Amygdala (tissue), 56 donors: Measurements from ENCODE around the gene TMC1.
A peak's percentile ranks its signal among the peaks of the same experiment; 100 is the strongest.
"Not testable (repeated sequence)": the region's sequence is repeated elsewhere in the genome, so short reads cannot be mapped to it uniquely, and the experiment has no call there.

Experiments
- DNase-seq, 56 donors: peaks; one replicate each; lab custom pipeline; 2025; lab: John Stamatoyannopoulos, UW

The TMC1 gene

DNA sequence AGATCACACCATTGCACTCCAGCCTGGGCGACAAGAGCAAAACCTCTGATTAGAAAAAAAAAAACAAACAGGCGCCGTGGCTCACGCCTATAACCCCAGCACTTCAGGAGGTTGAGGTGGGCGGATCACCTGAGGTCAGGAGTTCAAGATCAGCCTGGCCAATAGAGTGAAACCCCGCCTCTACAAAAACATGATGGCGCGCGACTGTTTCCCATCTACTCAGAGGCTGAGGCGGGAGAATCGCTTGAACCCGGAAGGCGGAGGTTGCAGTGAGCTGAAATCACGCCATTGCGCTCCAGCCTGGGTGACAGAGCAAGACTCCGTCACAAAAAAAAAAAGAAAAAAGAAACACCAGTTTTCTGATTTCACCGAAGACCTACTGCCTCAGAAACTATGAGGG, at the start of gene TMC1:
TSS of gene TMC1 (plus strand) at position 193 of the 400 bp plus-strand sequence. CDS start 127,041 bp downstream, outside the sequence.
- not testable (repeated sequence) for DNase-seq

DNA sequence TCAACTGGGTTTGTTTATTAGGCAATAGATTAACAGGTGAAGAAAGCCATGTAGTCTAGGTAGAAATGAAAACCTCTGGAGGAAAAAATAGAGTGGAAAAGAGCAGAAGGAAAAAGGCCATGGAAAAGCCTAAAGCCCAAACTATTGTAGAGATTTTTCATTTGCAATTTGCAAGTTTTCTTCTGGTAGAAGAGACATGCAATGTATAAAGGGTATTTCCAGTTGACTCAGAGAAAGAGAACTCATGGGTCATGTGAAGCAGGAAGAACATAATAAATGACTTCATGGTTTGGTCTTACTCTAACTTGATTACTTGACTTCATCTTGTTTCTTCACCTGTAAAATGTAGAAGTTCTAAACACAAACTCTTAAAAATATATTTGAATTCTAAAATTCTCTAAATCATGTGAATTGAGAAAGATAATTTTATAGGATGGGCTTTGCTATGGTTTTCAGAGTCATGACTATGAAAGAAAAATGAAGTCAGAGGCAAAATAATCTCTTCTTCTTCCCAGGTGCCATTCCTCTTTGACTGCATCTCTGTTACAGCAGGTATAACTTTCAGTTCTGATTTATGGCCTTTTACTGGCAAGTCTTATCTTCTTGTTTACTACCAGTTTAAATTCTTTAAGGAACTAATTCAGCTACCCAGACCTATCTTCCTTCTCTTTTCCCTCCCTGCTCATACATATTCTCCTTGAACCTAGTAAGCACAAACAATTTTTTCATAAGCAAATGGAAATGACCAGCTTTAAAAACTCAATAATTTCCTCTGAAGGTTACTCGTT, 47.7 kb upstream of the TMC1 start:
- DNase-seq, result no peak

DNA sequence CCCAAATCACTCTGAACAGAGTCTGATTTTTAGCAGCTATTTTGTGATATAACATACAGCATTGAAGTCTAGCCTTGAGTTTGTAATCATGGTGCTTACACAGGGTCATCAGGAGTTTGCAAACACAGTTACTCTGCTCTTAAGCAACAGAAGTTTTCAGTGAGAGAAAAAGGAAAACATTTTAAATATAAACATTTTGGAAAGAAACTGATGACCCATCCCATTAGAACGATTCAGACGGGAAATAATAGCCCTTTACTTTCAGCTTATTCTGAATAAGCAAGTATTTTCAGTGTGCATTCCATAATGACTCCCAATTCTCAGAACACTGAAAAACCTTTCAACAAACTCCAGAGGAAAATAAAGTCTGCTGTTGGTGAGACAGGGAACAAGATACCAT, 46.7 kb upstream of the TMC1 start:
- DNase-seq, result no peak

DNA sequence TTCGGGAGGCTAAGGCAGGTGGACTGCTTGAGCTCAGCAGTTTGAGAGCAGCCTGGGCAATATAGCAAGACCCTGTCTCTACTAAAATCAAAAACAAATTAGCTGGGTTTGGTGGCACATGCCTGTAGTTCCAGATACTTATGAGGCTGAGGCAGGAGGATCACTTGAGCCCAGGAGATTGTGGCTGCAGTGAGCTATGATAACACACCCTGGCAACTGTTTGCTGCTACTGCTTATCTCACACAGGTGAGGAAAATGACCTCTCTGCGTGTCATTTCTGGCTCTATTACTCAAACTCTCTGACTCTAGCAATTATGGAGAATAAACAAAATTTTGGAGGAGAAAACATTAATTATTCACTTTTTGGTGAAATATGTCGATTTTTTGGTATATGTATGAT, 45.3 kb upstream of the TMC1 start:
- no peak for DNase-seq

DNA sequence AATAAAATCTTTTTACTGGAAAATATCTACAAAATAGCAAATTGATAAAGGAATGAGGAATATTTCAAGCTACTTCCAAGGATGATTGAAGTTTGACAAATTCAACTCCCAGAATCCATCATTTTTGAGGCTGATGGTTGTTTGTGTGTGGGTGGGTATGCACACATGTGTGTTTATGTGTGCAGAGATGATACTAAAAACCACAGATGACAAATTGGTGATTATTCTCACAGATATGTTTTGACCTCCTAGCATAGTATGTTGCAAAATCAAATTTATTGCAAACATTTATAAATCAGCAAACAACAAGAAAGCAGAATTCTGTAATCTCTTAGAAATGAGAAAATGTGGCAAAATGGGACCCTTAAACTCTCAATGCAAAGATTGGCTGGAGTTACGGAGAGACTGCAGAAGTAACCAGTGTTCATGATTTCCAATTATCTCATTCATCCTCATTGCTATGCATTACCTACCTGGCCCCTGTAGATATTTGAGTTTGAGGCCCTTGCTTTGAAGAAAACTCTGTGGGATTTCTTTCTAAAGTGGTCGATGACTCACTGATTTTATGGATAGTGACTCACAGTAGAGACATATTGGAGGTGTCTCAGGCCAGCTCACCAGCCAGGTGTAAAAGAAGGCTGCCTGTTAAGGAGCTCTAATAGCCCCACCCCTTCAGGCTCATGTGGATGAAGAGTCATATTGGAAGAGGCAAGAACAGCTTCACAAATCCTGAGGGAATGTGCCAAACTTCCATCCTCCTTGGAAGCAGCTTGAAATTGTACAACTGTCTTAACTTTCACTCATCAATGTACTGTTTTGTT, 44.6 kb upstream of the TMC1 start:
- no peak for DNase-seq

DNA sequence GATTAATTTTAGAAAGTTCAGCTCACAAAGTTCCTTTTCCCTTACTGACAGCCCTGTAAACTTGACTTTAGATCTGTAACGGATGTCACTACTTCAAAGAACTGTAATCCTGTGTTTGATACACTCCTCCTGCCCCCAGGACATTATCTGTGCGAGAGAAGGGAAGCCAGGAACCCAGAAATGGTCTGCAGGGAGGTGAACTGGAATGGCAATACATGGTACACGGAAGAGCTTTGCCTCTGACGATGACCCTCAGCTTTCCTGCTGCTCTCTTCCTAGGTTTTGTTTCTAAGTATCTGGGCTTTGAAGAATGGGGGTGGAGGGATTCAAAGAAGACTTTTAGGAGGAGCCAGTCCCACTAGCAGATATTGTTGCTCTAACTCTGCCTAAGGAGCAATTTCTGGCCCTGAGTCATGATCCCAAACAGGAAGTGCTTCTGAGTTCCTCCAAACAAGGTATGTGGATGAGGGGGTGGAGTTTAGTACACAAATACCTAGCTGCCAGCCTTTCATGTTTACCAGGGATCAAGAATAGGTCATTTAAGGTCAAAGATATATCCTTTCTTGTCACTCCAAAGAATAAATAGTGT, 43.4 kb upstream of the TMC1 start:
- no peak for DNase-seq

DNA sequence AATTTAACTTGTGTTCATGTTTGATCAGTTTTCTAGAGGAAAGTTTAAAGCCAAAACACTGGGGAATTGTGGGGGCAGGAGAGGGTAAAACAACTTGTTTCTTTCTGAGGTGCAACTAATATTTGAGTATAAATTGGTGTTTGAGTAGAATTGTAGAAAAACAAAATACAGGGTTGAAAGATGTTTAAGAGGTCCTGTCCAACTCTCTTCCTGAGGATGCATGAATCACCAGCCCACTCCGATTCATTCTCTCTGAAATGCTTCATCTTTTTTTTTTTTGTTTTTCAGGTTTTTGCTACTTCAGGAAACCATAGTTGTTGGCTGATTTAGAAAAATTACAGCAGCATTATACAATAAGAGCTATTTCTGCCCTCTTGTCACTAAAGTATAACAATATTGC, 42.4 kb upstream of the TMC1 start:
- DNase-seq, result no peak

DNA sequence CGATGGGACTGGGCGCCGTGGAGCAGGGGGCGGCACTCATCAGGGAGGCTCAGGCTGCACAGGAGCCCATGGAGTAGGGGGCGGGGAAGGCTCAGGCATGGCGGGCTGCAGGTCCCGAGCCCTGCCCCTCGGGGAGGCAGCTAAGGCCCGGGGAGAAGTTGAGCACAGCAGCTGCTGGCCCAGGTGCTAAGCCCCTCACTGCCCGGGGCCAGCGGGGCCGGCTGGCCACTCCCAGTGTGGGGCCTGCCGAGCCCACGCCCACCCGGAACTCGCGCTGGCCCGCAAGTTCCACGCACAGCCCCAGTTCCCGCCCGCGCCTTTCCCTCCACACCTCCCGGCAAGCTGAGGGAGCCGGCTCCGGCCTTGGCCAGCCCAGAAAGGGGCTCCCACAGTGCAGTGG, 41.1 kb upstream of the TMC1 start:
- not testable (repeated sequence) for DNase-seq

DNA sequence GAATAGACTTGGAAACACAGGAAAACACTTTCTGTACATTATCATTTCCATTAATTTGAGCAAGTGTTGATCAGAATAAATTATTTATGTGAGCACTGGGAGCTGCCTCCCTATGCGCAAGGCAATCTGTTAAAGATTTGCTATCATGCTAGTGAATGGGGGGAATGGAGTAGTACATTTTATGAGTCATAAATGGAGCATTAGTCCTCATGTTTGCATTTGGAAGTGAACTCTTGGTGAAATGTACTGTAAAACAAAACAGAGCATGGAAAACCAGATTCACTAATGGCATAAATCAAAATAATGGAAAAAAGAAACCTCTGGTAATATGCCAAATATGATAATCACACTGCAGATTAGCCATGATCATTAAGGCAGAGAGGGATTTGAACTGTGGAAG, 40.5 kb upstream of the TMC1 start:
- no peak for DNase-seq

DNA sequence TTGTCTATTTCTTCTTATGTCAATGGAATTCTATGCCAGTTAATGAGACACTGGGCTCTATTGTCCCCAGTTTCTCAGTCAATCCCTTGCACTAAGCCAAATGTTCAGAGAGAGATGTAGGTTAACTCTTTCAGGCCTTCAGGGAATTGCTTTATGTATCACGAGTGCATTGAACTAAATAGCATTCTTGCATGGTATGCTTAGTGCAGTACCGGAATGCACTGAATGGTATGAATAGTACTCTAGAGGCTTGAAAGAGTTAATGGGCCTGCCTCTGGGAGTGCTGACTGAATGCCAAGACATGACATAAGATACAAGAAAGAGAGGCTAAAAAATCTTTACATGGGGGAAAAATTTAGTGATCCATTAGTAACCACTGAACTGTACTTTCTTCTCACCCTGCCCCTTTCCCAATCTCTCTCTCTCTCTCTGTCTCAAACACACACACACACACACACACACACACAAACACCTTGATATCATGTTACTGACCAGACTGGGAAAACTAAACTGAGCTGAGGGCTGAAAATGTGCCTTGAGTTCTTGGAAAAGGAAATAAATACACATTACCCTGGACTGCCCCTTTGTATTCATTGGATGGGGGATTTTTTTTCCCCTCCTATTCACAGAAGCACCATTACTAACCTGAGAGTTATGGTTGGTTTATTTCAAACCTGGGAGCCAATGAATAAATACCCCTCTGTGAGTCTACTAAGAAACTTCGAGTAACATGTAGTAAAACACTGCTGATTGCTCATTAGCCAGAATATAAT, 35.4 kb upstream of the TMC1 start:
- peak in 6 of 56 donors; percentile 2 to 46 (median 8) for DNase-seq

DNA sequence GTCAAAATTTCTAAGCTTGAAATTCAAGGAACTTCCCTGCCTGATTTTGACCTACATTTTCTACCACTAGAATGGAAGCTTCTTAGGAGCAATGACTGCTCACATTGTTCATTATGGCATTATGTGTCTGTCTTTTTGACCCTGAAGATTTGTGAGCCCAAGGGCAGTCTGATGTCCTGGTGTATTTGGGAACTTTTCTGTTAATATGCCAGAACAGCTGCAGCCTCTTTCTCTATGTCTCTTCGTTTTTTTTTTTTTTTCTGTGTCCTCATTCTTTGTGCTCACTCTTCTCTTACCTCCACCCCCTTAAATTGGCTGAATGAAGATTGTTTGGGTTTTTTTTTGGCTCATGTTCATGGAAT, 34.8 kb upstream of the TMC1 start:
- no peak for DNase-seq

DNA sequence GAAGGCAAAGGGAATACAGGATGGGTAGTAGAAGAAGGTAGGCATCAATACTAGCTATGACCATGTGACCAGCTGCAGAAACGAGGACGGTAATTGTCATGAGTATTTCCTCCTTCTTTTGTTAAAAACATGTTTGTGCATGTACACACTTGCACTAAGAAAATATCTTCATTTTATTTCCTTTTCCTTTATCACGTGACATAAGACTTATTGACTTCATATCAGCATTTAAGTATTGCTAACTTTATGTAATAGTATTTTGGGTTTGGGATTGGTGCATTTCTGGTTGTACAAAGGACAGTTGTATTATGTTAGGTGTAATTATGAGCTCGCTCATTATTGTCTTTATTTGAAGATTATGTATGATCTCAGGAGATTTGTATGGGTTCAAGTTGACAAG, 33.7 kb upstream of the TMC1 start:
- not testable (repeated sequence) for DNase-seq

DNA sequence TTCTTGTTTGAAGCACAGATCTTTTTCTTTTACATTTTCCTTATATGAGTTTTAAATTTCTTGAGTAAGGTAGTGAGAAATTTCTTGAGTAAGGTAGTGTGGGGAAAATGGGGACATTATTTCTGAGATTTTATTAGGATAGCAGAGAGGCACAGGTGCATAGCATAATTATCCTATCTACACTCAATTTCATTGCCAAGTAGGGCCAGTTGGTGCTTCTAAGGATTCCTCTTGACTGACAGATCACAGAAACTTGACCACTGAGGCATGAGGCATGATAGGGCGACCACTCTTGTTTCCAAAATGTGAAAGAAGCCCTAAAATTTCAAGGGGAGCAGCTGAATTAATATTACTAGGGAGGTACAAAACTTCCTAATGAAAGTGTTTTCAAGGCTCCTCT, 31.4 kb upstream of the TMC1 start:
- no peak for DNase-seq

DNA sequence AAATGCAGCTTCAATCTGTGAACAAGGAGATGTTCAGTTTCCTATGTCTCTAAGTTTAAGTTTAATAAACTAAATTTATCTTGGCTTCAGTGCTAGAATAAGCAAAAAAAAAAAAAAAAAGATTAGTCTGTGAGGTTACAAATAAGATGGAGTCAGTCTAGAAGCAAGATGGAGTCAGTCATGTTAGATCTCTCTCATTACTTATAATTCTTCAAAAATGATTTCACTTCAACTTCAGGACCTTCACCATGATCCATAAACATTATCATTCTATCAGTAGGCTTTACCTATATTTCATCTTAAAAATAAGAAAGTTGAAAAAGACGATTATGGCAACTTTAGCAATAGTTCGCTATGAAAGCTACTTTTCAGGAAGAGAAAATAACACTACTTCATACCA, 30.2 kb upstream of the TMC1 start:
- DNase-seq, result no peak

DNA sequence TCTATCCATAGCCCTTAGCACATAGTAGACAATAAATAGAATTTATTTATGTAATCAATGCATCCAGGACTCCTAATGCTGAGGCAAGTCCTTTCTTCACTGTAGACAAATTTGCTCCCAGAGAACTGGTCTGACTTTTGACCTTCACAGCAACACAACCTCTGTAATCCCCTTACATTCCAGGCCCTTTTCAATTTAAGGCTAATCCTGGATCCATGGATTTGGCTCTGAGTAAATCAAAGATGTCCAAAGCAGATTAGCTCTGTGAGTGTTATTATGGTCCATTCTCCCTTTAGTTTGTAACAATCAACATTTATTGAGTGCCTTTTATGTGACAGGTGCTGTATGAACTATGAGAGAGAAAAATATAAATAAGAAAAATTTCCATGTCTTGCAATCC, 27.4 kb upstream of the TMC1 start:
- no peak for DNase-seq

DNA sequence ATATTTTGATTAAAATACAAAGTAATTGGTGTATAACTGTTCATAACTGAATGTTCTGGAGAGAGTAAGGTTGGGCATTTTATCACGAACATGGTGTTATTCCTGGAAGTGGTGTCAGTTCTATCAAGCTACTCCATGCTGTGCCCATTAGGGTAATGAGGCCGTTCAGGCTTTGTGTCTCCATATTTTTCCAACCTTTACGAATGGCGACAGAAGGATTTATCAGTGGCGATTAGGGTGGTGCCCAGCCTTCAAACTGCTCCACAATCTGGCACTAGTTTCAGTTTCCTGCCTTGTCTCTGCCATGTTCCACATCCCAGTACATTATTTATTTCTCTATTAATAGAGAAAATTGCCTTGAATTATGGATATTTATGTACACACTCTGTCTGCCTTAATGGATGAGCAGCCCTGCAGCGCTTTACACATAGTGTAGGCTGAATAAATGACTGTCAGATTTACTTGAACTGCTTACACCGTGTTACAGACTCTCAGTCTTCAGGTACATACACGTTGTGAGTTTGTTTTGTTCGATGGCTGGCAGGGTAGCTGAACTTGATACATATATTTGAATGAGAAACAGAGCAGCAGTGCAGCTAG, 23.9 kb upstream of the TMC1 start:
- DNase-seq, result no peak

DNA sequence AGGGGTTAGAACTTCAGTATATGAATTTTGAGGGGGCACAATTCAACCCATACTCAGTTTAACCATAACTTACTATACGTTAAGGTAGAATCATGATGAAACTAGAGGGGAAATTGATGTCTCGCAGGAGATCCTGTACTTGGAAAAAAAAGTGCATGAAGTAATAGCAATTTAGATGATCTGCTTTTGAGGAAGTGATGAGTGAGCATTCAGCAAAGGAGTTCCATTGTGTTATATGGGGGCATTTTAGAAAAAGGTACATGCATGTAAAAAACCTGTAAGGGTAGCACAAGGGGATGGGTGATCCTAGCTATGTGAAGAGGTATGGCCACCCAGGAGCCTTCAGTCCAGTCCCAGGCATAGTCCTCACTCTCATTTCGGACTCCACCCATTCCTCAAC, 14.8 kb upstream of the TMC1 start:
- no peak for DNase-seq

DNA sequence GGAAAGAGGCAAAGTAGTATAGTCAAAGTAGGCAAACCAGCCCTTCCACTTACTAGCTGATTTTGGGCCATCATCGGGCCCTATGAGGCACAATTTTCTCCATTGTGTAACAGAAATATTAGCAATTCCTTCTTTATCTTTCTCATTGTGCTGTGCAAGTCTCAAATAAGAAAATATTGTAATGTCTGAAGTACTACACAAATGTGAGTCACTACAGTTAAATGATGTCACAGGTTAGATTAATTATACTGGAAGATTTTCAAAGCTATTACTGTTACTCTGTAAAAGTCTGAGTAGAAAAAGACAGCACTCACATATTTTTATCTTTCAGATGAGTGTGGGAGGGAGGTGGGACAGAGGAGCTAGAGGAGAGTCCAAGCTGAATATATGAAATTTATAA, 12.4 kb upstream of the TMC1 start:
- DNase-seq, result no peak

DNA sequence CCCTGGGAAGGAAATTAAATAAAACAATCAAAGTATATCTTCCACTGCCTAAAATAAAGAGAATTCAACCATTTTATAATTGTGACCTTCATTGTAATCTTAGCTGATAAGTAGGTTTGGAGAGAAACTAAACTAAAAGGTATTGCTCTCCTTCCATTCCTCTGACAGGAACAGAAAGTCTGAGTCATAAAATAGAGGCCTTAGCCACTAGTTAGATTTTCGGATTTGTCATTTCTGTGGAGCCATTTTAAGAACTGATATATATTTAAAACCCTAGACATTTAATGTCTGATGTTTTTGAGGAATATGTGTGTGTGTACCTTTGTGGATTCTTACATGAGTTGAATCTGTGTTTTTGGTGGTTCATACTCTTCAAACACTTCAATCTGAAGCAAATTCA, 11.8 kb upstream of the TMC1 start:
- DNase-seq, result no peak

DNA sequence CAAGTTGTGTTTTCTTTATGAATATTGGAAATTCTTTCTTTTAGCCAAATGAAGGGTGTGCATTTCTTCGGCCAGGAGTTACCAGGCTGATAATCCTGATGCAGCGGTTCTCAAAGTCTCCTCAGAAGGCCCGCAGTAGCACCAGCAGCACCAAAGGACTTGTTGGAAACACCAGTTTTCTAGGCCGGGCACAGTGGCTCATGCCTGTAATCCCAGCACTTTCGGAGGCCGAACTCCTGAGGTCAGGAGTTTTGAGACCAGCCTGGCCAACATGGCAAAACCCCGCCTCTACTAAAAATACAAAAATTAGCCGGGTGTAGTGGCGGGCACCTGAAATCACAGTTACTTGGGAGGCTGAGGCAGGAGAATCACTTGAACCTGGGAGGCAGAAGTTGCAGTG, 397 bp upstream of the TMC1 start:
- DNase-seq, result not testable (repeated sequence)
